Measurements from ENCODE around the gene ACSM2A. TPM values are rescaled to one million over a fixed set of nuclear protein-coding genes. Genes with fewer than 3 reads are reported as not detected.
"Not testable (repeated sequence)": the region's sequence is repeated elsewhere in the genome, so short reads cannot be mapped to it uniquely, and the experiment has no call there.

The ACSM2A gene
- polyA plus RNA-seq, 12 donors: 0.15 to 1.4 (median 0.42) TPM; not detected in 3

DNA sequence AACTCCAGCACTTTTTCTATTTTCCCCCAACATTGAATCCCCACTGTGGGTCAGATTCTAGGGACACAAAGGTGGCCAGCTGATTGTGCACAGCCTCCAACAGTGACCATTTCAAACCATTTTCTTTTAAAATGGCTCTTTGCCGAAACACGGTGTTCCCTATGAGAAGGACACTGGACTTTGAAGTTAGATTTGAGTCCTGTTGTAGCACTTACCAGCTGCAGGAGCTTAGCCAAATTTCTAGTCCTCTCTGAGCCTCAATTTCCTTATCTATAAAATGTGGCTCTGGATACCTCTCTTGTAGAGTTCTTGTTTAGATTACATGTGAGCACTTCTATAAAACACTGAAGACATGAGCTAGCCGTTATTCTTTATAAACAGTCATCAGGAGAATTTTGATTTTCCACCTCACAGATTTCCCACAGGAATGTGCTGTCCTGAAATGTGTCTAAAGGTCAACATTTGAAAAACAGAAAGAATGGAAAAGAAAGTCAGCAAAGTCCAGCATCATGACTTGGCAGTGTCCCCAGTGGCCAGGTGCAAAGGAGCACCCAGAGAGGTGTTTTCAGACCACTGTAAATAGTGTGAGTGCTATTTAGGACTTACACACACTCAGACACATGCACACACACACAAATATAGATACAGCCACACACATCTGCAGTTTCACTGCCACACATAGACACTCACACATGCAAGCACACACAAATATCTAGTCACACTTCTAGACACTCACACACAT is 4.5 kb upstream of the ACSM2A start:
- not testable (repeated sequence) for DNase-seq

DNA sequence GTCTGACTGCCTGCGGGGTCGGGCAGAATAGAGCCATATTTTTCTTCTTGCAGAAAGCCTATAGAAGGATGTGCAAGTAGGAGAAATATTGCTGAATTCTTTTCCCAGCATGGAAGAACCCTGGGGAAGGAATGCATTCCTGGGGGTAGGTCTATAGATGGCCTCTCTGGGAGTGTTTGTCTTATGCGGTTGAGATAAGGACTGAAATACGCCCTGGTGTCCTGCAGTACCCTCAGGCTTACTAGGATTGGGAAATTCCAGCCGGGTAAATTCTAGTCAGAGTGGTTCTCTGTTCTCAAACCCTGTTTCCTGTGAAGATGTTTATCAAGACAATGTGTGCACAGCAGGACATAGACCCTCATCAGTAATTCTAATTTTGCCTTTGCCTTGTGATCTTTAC is 2.3 kb downstream of the ACSM2A start:
- not testable (repeated sequence) for DNase-seq

DNA sequence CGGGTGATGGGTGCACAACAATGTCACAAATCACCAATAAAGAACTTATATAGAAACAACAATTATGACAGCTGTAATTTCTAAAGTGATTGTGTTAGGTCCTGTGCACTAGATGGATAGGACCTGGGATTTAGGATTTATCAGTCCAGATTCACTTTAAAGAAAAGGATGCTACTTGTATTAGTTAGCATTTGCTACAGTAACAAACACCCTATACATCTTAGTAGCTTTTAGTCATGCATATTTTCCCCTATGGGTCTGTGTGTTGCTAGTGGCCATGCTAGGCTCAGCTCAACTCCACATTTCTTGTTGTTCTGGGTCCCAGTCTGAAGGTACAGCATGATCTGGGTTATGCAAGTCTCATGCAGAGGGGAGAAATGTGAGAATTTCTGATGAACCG is 7.9 kb downstream of the ACSM2A start:
- DNase-seq: not testable (repeated sequence)

GRCh38 chr16:20460313-20460712 is 9.0 kb downstream of the ACSM2A start:
- not testable (repeated sequence) for DNase-seq

GRCh38 chr16:20468954-20469353 is 17.6 kb downstream of the ACSM2A start:
- not testable (repeated sequence) for DNase-seq

- not testable (repeated sequence) for DNase-seq
These were observed 18.6 kb downstream of the ACSM2A start for GRCh38 chr16:20469930-20470329.

- DNase-seq: not testable (repeated sequence)
These were observed 19.4 kb downstream of the ACSM2A start for GRCh38 chr16:20470732-20471131.

GRCh38 chr16:20477188-20477744 is 25.9 kb downstream of the ACSM2A start:
- DNase-seq: not testable (repeated sequence)

DNA sequence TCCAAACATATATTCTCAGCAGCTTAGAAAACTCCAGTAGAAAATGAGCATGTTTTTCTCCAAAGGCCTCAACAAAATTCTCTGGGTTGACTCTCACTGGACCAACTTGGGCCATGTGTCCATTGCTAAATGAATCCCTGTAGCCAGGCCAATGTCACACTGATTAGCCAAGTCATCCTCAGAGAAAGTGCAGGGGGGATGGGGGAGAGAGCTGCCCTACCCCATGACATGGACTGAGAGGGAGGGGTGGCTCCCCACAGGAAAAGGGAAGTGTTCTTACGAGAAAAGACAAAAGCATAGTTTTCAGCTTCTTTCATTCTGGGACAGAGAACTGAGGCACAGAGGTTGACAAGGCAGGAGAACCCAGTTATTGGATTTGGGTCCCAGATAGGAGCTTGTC is 32.7 kb downstream of the ACSM2A start:
- DNase-seq: not testable (repeated sequence)

DNA sequence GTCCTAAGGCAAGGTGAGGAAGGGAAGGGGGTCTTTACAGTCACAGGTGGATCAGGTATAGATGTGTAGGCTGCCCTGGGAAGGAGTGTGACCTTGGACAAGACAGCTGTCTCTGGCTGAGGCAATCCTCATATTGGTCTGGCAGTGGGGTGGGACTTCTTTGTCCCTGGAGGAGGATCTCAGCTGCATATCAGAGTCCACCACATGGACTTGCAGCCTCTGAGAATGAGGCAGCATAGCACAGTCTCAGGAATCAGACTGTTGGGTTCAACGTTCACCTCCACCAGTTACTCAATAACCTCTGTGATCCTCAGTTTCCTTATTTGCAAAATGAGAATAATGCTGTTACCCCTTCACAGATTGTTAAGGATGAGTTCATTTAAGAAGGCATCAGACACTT is 33.4 kb downstream of the ACSM2A start:
- DNase-seq: no peak

DNA sequence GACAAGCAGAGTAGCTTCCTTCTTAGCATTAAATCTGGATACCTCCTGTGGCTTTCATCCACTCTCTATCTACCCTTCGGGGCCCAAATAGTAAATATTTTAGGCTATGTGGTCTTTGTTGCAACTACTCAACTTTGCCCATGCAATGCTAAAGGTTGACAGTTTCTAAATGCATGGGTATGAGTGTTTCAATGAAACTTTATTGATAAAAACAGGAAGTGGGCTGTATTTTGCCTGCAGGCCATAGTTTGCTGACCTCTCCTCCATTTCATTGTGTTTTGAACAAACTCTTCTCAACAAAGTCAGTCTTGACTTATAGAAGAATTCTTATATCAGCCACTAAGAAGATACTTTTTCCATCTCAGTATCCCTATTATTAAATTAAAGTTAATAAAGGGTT is 34.1 kb downstream of the ACSM2A start:
- no peak for DNase-seq

DNA sequence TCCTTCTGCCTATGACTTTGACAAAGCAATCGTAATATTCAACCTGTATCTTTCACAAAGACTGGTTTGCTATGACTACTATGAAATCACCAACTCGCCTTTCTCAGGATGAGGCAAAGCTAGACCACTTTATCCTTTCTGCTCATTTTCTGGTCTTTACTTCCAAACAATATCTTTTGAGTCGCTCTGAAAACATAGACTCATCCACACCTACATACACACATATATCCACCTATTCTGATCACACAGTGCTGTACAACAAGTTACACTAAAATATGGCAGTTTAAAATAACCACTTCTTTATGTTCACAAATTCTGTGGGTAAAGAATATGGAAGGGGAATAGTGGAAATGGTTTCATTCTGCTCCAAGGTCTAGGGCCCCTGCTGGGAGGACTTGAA is 39.7 kb downstream of the ACSM2A start:
- not testable (repeated sequence) for DNase-seq

GRCh38 chr16:20491448-20491847 is 40.1 kb downstream of the ACSM2A start:
- not testable (repeated sequence) for DNase-seq

- no peak for DNase-seq
These were observed 53.1 kb downstream of the ACSM2A start for GRCh38 chr16:20504418-20504817.

DNA sequence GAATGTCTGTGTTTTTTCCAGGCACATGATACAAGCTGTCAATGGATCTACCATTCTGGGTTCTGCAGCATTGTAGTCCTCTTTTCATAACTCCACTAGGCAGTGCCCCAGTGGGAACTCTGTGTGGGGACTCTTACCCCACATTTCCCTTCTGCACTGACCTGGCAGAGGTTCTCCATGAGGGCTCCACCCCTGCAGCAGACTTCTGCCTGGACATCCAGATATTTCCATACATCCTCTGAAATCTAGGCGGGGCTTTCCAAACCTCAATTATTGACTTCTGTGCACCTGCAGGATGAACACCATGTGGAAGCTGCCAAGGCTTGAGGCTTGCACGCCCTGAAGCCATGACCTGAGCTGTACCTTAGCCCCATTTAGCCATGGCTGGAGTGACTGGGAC is 56.0 kb downstream of the ACSM2A start:
- no peak for DNase-seq

DNA sequence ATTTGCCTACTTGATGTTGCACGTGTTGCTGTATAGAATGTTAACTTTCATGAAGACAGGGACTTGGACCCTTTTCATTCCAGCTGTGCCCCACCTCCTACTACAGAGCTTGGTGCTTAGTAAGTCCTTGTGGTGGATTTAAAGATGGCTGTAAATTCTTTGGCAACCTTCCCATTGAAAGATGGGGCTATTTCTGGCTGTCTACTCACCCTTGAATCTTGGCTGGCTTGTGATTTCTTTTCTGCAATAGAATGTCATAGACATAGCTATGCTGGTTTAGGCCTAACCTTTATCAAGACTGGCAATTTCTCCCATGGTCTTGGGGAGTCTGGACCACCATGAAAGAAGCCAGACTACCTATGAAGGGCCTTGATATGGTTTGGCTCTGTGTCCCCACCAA is 59.0 kb downstream of the ACSM2A start:
- DNase-seq: no peak

- no peak for DNase-seq
These were observed 64.4 kb downstream of the ACSM2A start for GRCh38 chr16:20515688-20516090.

DNA sequence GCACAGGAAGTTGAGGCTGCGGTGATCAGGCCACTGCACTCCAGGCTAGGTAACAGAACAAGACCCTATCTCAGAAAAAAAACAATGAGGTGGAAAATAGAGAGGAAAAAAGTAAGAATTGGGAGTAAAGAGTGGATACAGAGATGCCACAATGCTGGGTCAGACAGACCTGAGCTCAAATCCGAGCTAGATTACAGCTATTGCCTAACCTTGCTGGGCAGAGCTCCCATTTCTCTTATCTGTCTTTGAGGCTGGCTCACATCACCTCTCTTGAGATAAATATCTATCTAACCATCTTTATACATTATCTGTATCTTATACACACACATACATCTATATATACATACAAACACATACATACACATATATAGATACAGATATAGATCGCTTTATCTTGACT is 65.8 kb downstream of the ACSM2A start:
- DNase-seq: no peak

DNA sequence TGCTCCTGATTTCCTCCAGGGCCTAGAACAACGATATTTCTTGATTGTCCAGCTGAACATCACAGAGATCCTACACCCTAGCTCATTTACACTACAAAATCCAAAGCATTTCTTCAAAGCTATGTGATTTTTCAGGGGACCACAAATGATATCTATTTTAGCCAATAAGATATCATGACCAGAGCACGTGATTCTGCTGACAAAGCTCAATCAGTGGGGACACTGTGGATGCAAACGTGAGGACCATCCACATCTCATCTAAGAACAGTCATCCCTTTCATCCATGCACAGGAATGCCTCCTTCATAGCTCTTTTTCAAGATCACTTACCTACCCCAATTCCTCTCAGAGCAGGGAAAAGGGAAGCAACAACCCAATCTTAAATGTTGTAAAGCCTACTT is 67.9 kb downstream of the ACSM2A start:
- no peak for DNase-seq

- no peak for DNase-seq
These were observed 68.8 kb downstream of the ACSM2A start for GRCh38 chr16:20520103-20520502.

- not testable (repeated sequence) for DNase-seq
These were observed 80.5 kb downstream of the ACSM2A start for GRCh38 chr16:20531795-20532194.

GRCh38 chr16:20532284-20532792 is 81.0 kb downstream of the ACSM2A start:
- DNase-seq: not testable (repeated sequence)

DNA sequence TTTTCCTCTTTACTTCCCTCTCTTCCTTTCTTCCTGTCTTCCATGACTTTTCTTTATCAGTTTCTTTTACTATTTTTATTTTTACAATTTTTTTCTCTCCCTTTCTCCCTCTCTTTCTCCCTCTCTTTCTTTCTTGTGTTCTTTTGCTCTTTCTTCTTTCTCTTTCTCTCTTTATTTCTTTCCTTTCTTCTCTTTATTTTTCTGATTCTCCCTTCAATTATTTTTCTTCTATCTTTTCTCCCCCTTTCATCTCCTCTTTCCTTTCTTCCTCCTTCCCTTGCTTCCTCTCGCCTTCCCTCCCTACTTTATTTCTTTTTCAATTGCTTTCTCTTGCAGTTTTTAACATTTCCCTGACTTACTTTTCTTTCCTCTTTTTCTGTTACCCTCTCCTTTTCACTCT is 85.3 kb downstream of the ACSM2A start:
- DNase-seq: not testable (repeated sequence)
